ENCODE data around the gene DNM2.

The DNM2 gene

DNA sequence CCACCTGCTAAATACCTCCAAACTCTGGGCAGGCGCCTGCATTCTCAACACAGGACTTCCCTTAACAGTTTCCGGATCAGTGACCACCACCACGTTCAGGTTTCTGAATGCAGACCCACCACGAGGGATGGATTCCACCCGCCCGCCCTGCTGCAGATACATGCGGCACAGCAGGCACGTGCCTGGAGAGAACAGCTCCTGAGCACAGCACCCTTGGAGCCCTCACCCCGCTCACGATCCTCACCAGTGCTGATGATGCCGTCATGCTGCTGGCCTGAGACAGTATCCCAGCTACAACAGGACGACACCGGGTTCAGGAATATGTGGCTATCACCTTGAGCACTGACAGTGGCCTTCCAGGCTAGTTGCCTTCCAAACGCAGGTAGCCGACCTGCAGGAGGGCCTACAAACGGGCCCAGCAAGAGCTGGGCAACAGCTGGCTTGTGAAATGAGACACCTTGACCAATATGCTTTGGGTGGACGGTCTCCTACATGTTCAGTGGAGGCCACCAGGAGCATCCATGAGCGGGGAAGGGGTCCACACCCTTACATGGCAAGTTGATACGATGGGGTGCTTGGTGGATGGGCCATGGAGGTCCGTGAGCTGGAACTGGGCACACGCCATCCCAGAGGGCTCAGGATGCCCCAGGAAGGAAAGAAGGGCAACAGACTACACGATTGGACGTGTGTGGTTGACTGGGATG lies 26.5 kb upstream of the DNM2 start:
- no peak for DNase-seq

DNA sequence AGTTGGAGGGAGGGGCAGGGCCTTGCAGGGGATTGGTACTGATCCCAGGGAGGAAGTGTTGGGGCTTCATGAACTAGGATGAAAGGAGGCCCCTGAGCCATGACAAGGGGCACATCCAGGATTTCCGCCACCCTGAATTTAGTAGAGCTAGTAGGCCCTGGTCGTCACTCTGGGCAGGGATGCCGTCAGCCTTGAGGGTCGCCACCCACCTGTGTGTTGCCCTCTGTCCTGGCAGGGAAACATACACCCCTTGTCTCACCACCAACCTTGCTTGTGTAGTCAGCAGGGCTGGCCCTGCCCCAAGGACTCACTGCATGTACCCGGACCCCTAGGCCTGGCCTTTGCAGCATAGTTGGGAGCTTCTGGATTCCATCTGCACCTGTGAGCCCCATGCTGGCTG lies 26.0 kb upstream of the DNM2 start:
- DNase-seq = no peak

DNA sequence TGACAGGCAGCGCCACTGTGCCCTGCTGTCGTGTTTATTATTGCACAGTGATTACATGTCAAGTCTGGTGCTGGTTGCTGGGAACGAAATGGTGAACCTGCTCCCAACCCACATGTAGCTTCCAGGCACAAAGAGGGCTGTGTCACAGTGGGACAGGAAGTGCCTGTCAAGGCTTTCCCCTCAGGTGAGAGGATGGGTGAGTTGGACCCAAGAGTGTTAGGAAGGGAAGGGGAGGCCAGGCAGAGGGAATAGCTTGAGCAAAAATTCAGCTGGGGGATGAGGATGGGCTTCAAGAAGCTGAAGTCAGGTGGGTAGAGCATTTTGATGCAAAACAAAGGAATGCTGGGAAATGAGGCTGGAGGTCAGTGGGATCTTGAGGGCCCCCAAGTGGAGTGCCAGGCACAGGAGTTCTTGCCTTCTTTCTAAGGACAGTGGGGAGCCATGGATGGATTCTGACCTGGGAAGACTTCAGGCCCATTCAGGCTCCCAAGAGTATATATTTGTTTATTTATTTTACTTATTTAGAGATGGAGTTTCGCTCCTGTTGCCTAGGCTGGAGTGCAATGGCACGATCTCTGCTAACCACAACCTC lies 25.1 kb upstream of the DNM2 start:
- DNase-seq = no peak

DNA sequence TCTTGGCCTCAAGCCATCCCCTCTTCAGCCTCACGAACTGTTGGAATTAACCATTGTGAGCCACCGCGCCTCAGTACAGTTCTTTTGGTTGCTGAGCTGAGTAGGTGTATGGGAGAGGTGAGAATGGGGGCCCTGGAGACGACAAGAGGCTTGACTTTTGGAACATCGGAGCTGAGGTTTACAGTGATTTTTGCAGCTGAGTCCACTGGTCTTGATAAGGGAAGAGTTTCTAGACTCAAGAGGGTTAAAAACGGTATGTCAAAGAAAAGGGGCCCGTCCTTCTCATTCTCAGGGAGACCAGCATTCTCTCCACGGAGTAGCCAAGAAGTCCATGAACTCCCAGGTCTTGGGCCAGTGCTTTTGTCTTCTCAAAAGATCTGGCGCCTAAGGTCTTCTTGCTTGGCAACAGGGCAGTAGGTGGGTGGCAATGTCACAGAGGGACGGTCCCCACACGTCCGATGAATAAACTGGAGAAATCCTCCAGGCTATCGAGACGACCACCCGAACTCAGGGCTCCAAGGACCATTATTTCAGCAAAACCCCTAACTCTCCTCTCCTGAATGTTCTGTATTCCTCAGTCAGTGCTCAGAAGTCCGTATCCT lies 23.1 kb upstream of the DNM2 start:
- DNase-seq = no peak

DNA sequence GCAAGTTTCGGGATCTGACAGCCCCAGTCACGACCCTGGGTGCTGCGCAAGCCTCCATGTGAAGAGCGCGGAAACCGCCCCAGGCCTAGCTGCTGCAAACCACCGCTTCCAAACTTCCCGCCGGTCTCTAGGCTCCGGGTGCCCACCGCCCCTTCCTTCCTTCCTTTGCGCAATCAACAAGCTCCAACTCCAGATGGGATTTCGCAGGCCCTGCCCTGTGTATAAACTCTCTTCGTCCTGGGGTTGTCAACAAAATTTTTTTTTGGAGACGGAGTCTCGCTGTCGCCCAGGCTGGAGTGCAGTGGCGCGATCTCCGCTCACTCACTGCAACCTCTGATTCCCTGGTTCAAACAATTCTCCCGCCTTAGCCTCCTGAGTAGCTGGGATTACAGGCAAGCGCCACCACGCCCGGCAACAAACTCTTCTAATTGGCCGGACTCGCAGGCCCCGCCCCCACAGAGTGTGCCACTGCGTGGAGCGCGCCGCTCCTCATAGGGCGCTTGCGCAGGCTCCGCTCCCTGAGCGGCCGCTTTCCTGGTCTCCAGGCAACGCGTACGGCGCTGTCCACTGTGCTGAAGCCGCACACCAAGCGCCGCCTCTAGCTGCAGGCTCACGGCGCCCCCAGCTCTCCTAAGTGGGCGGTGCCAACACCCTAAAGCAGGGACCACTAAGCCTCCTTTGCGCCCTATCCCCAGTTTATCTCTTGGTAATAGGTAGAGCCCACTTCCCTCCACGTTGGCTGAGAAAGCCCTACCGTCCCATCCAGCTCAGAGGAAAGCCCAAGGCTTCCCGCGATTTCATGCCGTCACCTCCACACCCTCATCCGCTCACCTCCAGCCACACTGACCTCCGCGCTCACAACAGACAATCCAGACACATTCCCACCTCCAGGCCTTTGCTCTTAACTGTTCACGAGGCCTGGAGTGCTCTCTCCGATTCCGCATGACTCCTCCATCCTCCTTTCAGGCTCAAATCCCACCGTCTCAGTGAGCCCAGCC lies 22.2 kb upstream of the DNM2 start:
- peak; percentile 65 to 79 for DNase-seq

DNA sequence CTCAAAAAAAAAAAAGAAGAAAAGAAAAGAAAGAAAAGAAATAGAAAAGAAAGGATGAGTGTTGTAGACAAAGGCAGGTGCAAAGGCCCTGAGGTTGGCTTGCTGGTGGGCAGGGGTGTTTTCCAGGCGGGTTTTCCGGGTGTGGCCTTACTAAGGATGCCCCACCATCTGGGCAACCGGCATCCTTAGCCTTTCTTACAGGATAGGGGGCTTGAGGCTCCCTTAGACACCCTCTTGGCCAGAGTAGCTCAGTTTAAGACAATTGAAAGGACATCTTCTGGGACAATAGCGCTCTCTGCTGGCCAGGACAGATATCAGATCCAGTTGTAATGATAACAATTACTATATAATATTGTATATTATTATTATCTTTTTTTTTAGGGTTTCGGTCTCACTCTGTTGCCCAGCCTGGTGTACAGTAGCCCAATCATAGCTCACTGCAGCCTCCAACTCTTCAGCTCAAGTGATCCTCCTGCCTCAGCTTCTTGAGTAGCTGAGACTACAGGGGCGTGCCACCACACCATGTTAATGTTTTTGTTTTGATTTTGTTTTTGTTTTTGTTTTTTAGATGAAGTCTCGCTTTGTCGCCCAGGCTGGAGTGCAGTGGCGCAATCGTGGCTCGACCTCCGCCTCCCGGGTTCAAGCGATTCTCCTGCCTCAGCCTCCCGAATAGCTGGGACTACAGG lies 18.1 kb upstream of the DNM2 start:
- DNase-seq = peak in 1 of 2 experiments; percentile 75

DNA sequence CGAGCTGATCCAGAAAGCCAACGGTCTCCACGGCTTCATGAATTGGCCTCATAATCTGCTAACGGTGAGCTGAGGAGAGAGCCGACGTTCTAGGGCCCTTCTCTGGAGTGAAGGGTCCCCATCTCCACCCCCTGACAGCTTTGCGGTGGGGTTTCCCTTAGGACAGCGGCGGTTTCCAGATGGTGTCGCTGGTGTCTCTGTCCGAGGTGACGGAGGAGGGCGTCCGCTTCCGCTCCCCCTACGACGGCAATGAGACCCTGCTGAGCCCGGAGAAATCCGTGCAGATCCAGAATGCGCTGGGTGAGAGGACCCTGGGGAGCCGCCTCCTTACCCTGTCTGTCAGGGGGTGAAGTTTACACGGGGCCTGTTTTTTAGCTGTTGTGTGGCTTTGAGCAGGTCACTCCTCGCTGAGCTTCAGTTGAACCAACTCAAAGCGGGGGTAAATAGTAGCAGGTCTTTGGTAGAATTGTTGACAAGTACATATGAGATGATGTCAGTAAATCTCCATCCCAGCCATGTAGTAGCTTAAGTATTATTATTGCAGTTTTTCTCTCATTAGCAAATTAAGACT lies 15.8 kb upstream of the DNM2 start:
- DNase-seq = no peak

DNA sequence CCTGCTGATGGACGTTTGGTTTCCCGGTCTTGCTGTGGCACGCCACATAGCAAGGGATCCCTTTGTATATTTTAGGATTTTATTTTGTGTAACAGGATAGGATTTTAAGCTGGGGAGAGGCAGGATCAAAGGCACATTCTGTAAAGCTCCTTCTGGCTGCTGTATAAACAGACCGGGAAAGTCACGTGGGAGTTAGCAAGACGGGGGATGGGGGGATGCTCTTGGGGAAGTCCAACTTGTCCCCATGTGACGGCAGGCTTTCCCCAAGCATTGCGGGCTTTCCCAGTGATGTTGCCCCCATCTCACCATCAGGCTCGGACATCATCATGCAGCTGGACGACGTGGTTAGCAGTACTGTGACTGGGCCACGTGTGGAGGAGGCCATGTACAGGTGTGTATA lies 10.9 kb upstream of the DNM2 start:
- DNase-seq = no peak

DNA sequence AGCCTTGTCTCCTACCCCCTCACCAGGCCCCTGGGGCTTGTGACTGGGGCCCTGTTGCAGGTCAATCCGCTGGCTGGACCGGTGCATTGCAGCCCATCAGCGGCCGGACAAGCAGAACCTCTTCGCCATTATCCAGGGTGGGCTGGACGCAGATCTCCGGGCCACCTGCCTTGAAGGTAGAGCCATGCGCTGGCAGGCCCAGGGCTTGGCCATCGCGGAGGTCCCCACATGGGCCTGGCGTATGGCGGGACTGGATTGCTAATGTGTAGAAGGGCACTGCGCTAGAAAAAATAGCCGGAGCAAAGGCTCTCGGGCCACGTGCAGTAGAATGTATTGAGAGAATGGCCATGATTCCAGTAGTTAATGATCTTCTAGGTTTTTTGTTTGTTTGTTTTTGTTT lies 10.4 kb upstream of the DNM2 start:
- no peak for DNase-seq

DNA sequence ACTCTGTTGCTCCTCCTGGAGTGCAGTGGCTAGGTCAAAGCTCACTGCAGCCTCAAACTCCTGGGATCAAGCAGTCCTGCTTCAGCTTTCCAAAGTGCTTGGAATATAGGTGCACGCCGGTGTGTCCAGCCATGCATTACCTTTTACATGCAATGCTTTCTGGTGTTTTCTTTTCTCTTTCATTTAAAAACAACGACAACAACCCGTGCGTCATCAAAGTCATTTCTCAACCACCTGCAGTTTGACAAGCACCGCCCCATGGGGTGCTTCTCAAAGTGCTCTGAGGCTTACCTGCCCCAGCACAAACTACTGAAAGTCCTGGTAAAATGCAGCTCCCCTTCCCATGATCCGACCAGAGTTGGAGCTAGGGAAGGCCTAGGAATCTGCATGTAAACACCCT lies 9.6 kb upstream of the DNM2 start:
- no peak for DNase-seq

DNA sequence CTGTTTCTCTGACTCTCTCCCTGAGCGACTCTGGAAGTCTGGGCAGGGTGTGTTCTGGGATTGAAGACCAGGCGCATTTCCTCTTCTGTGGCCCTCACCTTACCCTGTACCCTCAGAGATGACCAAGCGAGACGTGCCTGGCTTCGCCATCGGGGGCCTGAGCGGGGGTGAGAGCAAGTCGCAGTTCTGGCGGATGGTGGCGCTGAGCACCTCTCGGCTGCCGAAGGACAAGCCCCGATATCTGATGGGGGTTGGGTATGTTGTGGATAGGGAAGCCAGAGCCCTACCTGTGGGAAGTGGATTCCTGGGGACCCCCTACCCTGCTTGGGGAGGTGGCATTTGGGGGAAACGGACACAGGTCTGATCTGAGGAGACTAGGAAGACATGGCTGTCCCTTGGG lies 5.8 kb upstream of the DNM2 start:
- DNase-seq = no peak

DNA sequence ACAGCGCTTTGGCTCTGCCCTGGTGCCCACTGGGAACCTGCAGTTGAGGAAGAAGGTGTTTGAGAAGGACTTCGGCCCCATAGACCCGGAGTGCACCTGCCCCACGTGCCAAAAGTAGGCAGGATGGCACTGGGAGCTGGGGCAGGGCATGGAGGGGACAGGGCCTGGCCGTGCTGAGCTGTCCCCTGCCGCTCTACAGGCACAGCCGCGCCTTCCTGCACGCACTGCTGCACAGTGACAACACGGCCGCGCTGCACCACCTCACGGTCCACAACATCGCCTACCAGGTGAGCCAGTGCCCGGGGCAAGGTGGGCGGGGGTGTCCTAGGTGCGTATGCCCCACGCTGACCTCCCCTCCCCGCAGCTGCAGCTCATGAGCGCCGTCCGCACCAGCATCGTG lies 5.1 kb upstream of the DNM2 start:
- DNase-seq = no peak

DNA sequence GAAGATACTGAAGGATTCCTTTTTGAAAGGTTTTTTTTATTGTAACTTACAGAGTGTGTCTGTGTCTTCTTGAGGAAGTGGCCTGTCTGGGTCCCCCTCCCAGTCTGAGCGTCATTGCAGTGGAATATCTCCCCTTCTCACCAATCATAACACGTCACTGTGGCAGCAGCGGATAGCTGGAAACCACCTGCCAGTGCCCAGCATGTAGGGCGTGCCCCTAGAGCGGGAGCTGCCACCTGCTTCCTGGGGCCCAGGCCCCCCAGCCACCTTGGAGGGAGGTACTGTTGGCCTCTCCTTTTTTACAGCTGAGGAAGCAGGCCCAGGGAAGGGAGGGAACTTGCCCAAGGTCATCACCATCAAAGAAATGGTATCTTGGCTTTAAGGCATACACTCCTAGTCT lies 4.6 kb upstream of the DNM2 start:
- DNase-seq = no peak

DNA sequence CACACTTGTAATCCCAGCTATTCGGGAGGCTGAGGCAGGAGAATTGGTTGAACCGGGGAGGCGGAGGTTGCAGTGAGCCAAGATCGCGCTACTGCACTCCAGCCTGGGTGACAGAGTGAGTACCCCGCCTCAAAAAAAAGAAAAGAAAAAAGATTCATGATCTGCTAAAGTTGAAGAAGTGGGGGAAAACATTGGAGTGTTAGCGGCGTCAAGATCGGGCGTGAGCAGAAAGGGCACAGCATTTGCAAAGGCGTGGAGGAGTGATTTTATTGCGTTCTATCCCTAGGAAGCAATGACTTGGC lies 874 bp upstream of the DNM2 start:
- DNase-seq = no peak

DNA sequence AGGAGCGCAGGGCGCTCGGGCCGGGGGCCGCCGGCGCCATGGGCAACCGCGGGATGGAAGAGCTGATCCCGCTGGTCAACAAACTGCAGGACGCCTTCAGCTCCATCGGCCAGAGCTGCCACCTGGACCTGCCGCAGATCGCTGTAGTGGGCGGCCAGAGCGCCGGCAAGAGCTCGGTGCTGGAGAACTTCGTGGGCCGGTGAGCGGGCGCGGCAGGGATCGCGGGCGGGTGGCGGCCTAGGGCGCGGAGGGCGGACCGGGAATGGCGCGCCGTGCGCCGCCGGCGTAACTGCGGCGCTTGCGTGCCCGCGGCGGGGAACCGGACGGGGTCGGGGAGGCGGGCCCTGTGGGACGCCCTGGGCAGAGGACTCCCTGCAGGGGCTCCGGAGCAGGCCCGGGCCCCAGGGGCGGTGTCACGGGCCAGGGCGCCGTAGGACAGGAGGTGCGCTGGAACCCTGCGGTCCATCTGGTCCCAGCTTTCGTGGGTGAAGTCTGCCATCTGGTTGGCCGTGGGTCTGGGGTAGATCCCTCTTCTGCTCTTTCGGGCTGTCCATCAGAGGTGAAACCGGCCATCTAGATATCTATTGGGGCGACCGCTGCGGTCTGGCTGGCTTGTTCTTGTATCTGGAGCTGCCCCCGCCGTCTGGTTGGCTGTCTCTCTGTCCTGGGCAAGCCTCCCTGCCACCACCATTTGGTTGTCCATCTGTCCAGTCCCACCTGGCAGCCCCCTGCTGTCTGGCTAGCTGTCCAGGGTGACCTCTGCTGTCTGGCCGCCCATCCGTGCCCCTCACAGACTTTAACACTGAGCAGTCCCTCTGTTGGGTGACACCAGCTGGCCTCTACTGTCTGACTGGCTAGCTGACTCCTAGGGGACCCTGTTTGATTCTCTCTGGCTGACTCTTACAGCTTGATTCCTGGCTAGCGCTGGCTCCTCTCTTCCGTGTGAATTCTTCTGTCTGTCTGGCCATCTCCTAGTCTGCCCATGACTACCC lies 622 bp downstream of the DNM2 start:
- DNase-seq = peak in 1 of 2 experiments; percentile 14

DNA sequence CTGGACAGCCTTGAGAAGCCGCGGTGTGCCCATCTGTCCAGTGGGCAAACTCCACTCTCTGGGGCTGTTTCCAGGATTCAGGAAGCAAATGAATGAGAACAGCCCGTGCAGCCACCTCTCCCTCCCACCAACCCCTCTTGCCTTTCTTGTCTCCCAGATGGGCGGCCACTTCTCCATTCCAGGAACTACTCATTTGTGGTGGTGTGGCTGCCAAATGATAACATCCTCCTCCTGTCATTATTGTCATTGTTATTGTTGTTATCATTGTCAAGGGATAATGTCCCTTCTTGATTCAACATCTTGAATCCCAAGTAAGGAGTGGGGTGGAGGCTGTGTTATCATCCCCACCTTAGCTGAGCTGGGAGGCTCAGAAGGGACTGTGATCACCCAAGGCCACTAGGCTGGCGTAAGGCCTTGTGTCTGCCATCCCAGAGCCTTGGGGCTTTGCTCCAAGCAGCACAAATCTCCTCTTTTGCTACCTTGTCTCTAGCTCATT lies 1.6 kb downstream of the DNM2 start:
- DNase-seq = no peak

DNA sequence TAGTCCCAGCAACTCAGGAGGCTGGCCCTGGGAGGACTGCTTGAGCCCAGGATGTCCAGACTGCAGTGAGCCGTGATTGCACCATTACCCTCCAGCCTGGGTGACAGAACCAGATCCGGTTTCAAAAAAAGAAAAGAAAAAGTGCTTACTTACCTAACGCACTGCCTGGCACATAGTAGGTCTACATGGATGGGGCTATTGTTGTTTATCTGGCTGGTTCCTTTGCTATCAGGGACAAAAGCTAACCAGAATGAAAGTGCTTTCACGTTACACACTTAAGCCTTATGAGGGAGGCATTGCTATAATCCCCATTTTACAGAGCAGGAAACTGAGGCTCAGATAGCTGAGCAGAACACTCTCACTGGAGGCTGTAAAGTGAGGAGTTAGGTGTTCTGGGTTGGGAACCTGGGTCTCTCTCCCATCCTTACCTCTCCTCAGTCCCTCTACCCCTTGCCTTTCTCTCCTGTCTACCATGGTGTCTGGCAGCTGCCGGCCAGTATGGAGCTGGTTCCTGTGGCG lies 2.8 kb downstream of the DNM2 start:
- no peak for DNase-seq

DNA sequence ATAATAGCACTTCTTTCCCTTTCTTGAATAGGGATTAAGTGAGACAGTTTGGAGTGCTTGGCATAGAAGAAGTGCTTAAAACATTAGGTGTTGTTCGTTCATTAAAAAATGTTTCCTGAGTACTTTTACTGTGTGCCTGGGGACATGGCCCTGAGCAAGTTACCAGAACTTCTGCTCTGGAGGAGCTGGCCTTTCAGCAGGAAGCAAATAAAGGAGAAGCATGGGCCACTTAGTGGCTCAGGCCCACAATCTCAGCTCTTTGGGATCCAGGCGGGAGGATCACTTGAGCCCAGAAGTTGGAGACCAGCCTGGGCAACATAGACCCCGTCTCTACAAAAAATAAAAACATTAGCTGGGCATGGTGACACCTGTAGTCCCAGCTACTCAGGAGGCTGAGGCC lies 5.7 kb downstream of the DNM2 start:
- DNase-seq = no peak

DNA sequence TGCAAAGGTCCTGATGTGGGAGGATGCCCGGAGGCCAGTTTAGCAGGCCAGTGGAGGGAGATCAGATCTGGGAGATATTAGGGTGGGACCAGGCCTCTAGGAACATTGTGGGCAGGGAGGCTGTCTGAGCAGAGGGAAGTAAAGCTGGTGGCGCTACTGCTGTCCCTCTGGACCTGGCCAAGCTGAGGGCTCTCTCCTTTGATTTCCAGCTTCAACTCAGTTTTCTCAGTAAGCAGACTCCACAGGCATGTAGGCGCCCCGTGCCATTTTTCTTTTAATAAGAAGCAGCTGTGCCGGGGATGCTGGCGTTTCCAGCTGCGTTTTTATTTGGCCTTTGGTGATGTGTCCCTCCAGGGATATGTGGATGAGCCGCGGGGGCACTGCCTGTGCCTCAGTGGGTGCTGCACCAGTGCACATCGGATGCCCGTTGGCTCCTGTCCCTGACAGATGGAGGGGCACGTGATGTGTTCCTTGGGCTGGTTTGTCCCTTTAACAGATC lies 6.7 kb downstream of the DNM2 start:
- no peak for DNase-seq

DNA sequence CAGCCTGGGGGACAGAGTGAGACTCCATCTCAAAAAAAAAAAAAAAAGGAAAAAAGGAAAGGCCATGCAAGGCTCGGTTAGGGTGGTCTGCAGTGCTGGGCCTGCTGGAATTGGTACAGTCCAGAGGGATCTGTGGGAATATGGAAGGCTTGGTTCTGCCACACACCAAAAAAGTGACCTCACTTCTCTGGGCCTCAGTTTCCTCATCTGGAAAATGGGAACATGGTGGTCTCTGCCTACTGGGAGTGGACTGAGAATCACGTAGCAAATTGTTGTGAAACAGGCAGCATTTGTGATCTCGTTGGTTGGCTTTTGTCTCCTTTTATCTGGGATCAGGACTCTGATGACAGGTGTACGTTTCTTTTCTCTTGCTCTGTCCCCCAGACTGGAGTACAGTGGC lies 7.5 kb downstream of the DNM2 start:
- no peak for DNase-seq

DNA sequence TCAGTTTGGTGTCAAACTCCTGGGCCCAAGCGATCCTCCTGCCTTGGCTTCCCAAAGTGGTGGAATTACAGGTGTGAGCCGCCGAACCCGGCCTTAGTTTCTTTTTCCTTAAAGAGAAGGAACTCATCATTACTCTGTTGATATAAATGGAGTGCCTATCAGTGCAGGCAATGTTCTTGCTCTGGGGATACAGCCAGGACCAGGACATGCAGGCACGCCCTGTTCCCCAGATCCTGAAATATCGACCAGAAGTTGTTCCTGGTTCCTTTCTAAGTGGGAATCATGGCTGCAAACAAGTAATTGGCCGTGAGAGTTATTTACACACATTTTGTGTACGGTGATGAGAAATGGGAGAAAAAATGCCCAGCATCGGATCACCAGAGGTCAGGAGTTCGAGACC lies 8.4 kb downstream of the DNM2 start:
- DNase-seq = no peak
